NB4 (cell line): ENCODE data around the gene SMPD1.

ENCODE experiments used
- DNase-seq: peaks from one replicate; pipeline ENCODE4 v3.0.0; 2010; ENCODE audit warnings: low read depth
- H3K4me3 ChIP-seq: one replicate; pipeline ENCODE4 v1.5.1; 2011; ENCODE audit warnings: mild to moderate bottlenecking, low read depth, low read length, moderate library complexity
- CTCF ChIP-seq: IDR thresholded peaks from one replicate; pipeline ENCODE4 v1.5.1; 2012; ENCODE audit warnings: low read depth, low read length
- MAX ChIP-seq: IDR thresholded peaks from 2 replicates; pipeline ENCODE4 v1.6.1; 2011; ENCODE audit warnings: low read depth, low read length
- MYC ChIP-seq: IDR thresholded peaks from 2 replicates; pipeline ENCODE4 v1.6.1; 2011; ENCODE audit warnings: low read depth, low read length
- POLR2A ChIP-seq: IDR thresholded peaks from 2 replicates; pipeline ENCODE4 v1.6.1; 2011; ENCODE audit warnings: mild to moderate bottlenecking; ENCODE audit not compliant: insufficient read length; ENCODE audit errors: extremely low read depth

The SMPD1 gene

GRCh38 chr11:6362185-6362872 lies 27.9 kb upstream of the SMPD1 start:
- TF ChIP-seq POLR2A = no peak
- no peak for TF ChIP-seq CTCF
- no peak for TF ChIP-seq MYC
- DNase-seq = no peak
- H3K4me3 ChIP-seq = no peak overlapping the region

- TF ChIP-seq POLR2A (no peak), MAX (peak; percentile 51; the same call in 1 of the 2 replicates), MYC (no peak), CTCF (peak; percentile 91)
- no peak overlapping the region for H3K4me3 ChIP-seq
- DNase-seq = peak; percentile 71
Observed at GRCh38 chr11:6362873-6363678, 27.2 kb upstream of the SMPD1 start.

GRCh38 chr11:6365659-6366058 lies 24.6 kb upstream of the SMPD1 start:
- H3K4me3 ChIP-seq = no peak overlapping the region
- no peak for TF ChIP-seq CTCF
- no peak for TF ChIP-seq POLR2A
- no peak for TF ChIP-seq MYC
- TF ChIP-seq MAX = no peak
- no peak for DNase-seq

- no peak for TF ChIP-seq POLR2A
- no peak for TF ChIP-seq CTCF
- TF ChIP-seq MYC = no peak
- TF ChIP-seq MAX = no peak
- H3K4me3 ChIP-seq = no peak overlapping the region
- no peak for DNase-seq
Observed at GRCh38 chr11:6371825-6372224, 18.4 kb upstream of the SMPD1 start.

- TF ChIP-seq CTCF = no peak
- no peak for TF ChIP-seq MYC
- no peak for TF ChIP-seq POLR2A
- TF ChIP-seq MAX = peak; percentile 84
- DNase-seq = peak; percentile 51
- H3K4me3 ChIP-seq = no peak overlapping the region
Observed at GRCh38 chr11:6377902-6378639, 12.2 kb upstream of the SMPD1 start.
